H54 (cell line): ENCODE data around the gene GLMP.
"Not testable (repeated sequence)": the region's sequence is repeated elsewhere in the genome, so short reads cannot be mapped to it uniquely, and the experiment has no call there.

ENCODE experiments used
- DNase-seq: peaks from one replicate; pipeline ENCODE4 v3.0.0; 2011; ENCODE audit warnings: low spot score, mixed read lengths; ENCODE audit not compliant: insufficient read length
- FAIRE-seq: peaks from 3 replicates; lab custom pipeline; 2011; peaks lifted over from hg19 to GRCh38; lab: Jason Lieb, UNC
- POLR2A ChIP-seq: IDR thresholded peaks from 2 replicates; pipeline ENCODE4 v1.6.1; 2011; ENCODE audit warnings: low read depth, mild to moderate bottlenecking, low read length

Gene GLMP

GRCh38 chr1:156295391-156295947, at the start of gene GLMP:
Gene GLMP (minus strand): TSS chr1:156295679. CDS start chr1:156295645, 34 bp downstream.
- FAIRE-seq (no peak), DNase-seq (peak; percentile 73)
- peak; percentile 45; the same call in 1 of the 2 replicates for TF ChIP-seq POLR2A

- DNase-seq (no peak), FAIRE-seq (no peak)
Measured at GRCh38 chr1:156344409-156344808, 48.9 kb upstream of the GLMP start.

GRCh38 chr1:156342166-156342955, 46.9 kb upstream of the GLMP start:
- no peak for TF ChIP-seq POLR2A
- DNase-seq: no peak
- no peak for FAIRE-seq

More at GRCh38 chr1:156344409-156344808, 48.9 kb upstream of the GLMP start:
- TF ChIP-seq POLR2A: no peak

- DNase-seq (peak; percentile 98), FAIRE-seq (peak; percentile 81)
- peak; percentile 87 for TF ChIP-seq POLR2A
Measured at GRCh38 chr1:156338180-156338976, 42.9 kb upstream of the GLMP start, which contains the start of the genes CCT3 and TSACC. Gene CCT3 (minus strand): TSS chr1:156338292. CDS start chr1:156338184, 108 bp downstream. Gene TSACC (plus strand): TSS chr1:156338526. CDS start chr1:156339758, 1,232 bp downstream.

GRCh38 chr1:156337888-156338179, 42.4 kb upstream of the GLMP start:
- no peak for FAIRE-seq
- TF ChIP-seq POLR2A: no peak
- DNase-seq: no peak

- DNase-seq (no peak), FAIRE-seq (no peak)
- TF ChIP-seq POLR2A: no peak
Measured at GRCh38 chr1:156337052-156337887, 41.8 kb upstream of the GLMP start.

- FAIRE-seq: no peak
- no peak for TF ChIP-seq POLR2A
- no peak for DNase-seq
Measured at GRCh38 chr1:156336242-156336641, 40.8 kb upstream of the GLMP start.

- FAIRE-seq, DNase-seq: not testable (repeated sequence)
Measured at GRCh38 chr1:156323179-156323578, 27.7 kb upstream of the GLMP start.

GRCh38 chr1:156320560-156320959, 25.1 kb upstream of the GLMP start:
- no peak for TF ChIP-seq POLR2A
- FAIRE-seq: no peak
- no peak for DNase-seq

GRCh38 chr1:156319664-156320063, 24.2 kb upstream of the GLMP start:
- FAIRE-seq: no peak
- no peak for TF ChIP-seq POLR2A
- DNase-seq: no peak

GRCh38 chr1:156316909-156317308, 21.4 kb upstream of the GLMP start:
- FAIRE-seq (no peak), DNase-seq (no peak)
- no peak for TF ChIP-seq POLR2A

- no peak for FAIRE-seq
- no peak for TF ChIP-seq POLR2A
- DNase-seq: no peak
Measured at GRCh38 chr1:156310962-156311361, 15.5 kb upstream of the GLMP start.

GRCh38 chr1:156308078-156308477, 12.6 kb upstream of the GLMP start:
- FAIRE-seq: no peak
- no peak for TF ChIP-seq POLR2A

GRCh38 chr1:156305215-156305614, 9.7 kb upstream of the GLMP start:
- DNase-seq (no peak), FAIRE-seq (no peak)
- no peak for TF ChIP-seq POLR2A

More at GRCh38 chr1:156308078-156308477, 12.6 kb upstream of the GLMP start:
- DNase-seq: no peak
